ENCODE results near the gene TNS3. TPM values are rescaled to one million over a fixed set of nuclear protein-coding genes. Genes with fewer than 3 reads are reported as not detected.
"Not testable (repeated sequence)": the region's sequence is repeated elsewhere in the genome, so short reads cannot be mapped to it uniquely, and the experiment has no call there.

Gene TNS3
- total RNA-seq, 2 experiments from 2014 or later: not detected

GRCh38 chr7:47262160-47262559 is 319.8 kb downstream of the TNS3 start:
- H3K36me3 Mint-ChIP-seq (ENCODE audit: low read depth); H3K4me3 Mint-ChIP-seq; H3K27ac Mint-ChIP-seq; DNase-seq; POLR2A ChIA-PET; CTCF ChIA-PET; H3K4me1 Mint-ChIP-seq; H3K27me3 Mint-ChIP-seq; H3K9me3 Mint-ChIP-seq: not testable (repeated sequence)

- CTCF ChIA-PET: no interaction called here
- no peaks in the 10 kb centered on the region for H3K9me3 Mint-ChIP-seq
Observed at GRCh38 chr7:47260270-47260669, 321.6 kb downstream of the TNS3 start.

DNA sequence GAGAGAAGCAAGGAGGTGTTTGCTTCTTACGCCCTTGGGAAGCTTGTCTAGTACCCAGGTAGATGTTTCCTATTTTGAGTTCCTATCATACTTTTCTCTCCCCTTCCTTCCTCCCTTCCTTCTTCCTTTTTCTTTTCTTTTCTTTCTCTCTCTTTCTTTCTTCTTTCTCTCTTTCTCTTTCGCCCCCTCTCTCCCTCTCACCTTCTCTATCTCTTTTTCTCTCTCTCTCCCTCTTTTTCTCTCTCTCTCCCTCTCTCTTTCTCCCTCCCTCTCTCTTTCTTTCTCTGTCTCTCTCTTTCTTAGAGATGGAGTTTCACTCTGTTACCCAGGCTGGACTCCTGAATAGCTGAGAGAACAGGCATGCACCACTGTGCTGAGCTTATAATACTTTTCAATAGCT is 322.2 kb downstream of the TNS3 start:
- POLR2A ChIA-PET: no interaction called here
- Mint-ChIP-seq H3K27me3 (peaks cover 6% of the 10 kb centered on the region), H3K27ac (no peak overlapping the region), H3K4me3 (no peak overlapping the region), H3K36me3 (ENCODE audit: low read depth) (no peaks in the 10 kb centered on the region), H3K9me3 (no peaks in the 10 kb centered on the region), H3K4me1 (peaks cover under 1% of the 10 kb centered on the region)
- DNase-seq: no peak
- CTCF ChIA-PET: no interaction called here

More at GRCh38 chr7:47260270-47260669, 321.6 kb downstream of the TNS3 start:
- POLR2A ChIA-PET: no interaction called here
- H3K27me3 Mint-ChIP-seq: peaks cover 6% of the 10 kb centered on the region
- no peaks in the 10 kb centered on the region for H3K4me1 Mint-ChIP-seq
- no peak overlapping the region for H3K4me3 Mint-ChIP-seq
- H3K36me3 Mint-ChIP-seq (ENCODE audit: low read depth): no peaks in the 10 kb centered on the region
- no peak for DNase-seq
- H3K27ac Mint-ChIP-seq: no peak overlapping the region

DNA sequence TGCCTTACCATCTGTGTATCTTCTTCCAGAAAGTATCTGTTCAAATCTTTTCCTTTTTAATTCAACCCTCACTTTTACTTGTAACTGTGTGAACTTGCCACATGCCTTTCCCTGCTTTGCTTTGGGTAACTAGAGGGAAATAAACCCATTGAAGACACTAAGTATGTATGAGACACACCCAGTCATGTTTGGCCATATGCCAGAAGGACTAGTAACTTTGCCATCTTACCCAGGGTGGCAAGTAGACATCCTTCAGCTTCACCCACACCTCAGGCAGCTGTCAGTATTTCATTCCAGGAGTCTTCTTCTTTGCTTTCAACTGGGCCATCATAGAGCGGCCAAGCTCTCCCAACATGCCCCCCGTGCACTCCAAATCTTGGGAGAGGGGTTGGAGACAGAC is 323.1 kb downstream of the TNS3 start:
- Mint-ChIP-seq H3K9me3 (no peaks in the 10 kb centered on the region), H3K27me3 (peaks cover 8% of the 10 kb centered on the region), H3K4me3 (no peak overlapping the region), H3K27ac (no peak overlapping the region), H3K4me1 (peaks cover 3% of the 10 kb centered on the region), H3K36me3 (ENCODE audit: low read depth) (no peaks in the 10 kb centered on the region)
- ChIA-PET CTCF (interaction anchor here (0.5 kb wide), 1 partner anchor 972 kb away, joined by 5 read pairs; no protein-coding TSS in a partner anchor), POLR2A (no interaction called here)
- DNase-seq: no peak

GRCh38 chr7:47256016-47256415 is 325.9 kb downstream of the TNS3 start:
- no peak overlapping the region for H3K27ac Mint-ChIP-seq
- H3K4me3 Mint-ChIP-seq: no peak overlapping the region
- CTCF ChIA-PET: no interaction called here
- no peaks in the 10 kb centered on the region for H3K36me3 Mint-ChIP-seq (ENCODE audit: low read depth)
- H3K4me1 Mint-ChIP-seq: peaks cover 3% of the 10 kb centered on the region
- peaks cover 26% of the 10 kb centered on the region for H3K27me3 Mint-ChIP-seq
- H3K9me3 Mint-ChIP-seq: no peaks in the 10 kb centered on the region
- POLR2A ChIA-PET: no interaction called here
- DNase-seq: no peak

- H3K36me3 Mint-ChIP-seq (ENCODE audit: low read depth): no peaks in the 10 kb centered on the region
- POLR2A ChIA-PET: no interaction called here
- CTCF ChIA-PET: no interaction called here
- H3K9me3 Mint-ChIP-seq: no peaks in the 10 kb centered on the region
- H3K4me1 Mint-ChIP-seq: peaks cover 3% of the 10 kb centered on the region
- peaks cover 26% of the 10 kb centered on the region for H3K27me3 Mint-ChIP-seq
- DNase-seq: no peak
- H3K4me3 Mint-ChIP-seq: no peak overlapping the region
- H3K27ac Mint-ChIP-seq: no peak overlapping the region
Observed at GRCh38 chr7:47255441-47255840, 326.5 kb downstream of the TNS3 start.

- no peaks in the 10 kb centered on the region for H3K9me3 Mint-ChIP-seq
- peaks cover 23% of the 10 kb centered on the region for H3K27me3 Mint-ChIP-seq
- H3K36me3 Mint-ChIP-seq (ENCODE audit: low read depth): no peaks in the 10 kb centered on the region
- no peak overlapping the region for H3K4me3 Mint-ChIP-seq
- DNase-seq: no peak
- CTCF ChIA-PET: no interaction called here
- H3K4me1 Mint-ChIP-seq: peaks cover 3% of the 10 kb centered on the region
- no peak overlapping the region for H3K27ac Mint-ChIP-seq
- POLR2A ChIA-PET: no interaction called here
Observed at GRCh38 chr7:47255007-47255406, 326.9 kb downstream of the TNS3 start.

GRCh38 chr7:47254081-47254977 is 327.6 kb downstream of the TNS3 start:
- ChIA-PET POLR2A (interaction anchor here (0.7 kb wide), 1 partner anchor 285 kb away, joined by 3 read pairs; no protein-coding TSS in a partner anchor), CTCF (no interaction called here)
- Mint-ChIP-seq H3K27me3 (peaks cover 25% of the 10 kb centered on the region), H3K36me3 (ENCODE audit: low read depth) (no peaks in the 10 kb centered on the region), H3K4me1 (peaks cover 3% of the 10 kb centered on the region), H3K4me3 (no peak overlapping the region), H3K9me3 (no peaks in the 10 kb centered on the region), H3K27ac (no peak overlapping the region)
- peak; percentile 47 for DNase-seq

DNA sequence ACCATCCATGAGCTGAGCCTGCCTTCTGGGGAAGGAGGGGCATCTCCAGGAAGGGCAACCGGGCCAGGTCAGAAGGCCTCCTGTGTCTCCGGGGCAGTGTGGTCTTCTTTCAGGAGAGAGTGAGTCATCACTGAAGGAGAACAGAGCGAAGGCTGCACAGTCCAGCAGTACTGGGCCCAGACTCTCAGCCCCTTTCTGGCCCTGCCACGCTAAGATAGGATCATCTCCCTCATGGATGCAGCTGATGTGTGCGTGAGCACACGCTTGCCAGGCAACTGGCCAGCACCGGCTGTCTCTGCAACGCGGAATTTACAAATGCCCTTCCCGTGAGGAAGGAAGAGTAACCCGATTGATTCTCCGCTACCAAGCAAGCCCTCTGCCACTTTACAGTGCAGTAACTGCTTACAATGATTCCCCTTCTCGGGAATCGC is 328.2 kb downstream of the TNS3 start:
- H3K36me3 Mint-ChIP-seq (ENCODE audit: low read depth): no peaks in the 10 kb centered on the region
- peaks cover 25% of the 10 kb centered on the region for H3K27me3 Mint-ChIP-seq
- DNase-seq: no peak
- H3K9me3 Mint-ChIP-seq: no peaks in the 10 kb centered on the region
- H3K4me3 Mint-ChIP-seq: no peak overlapping the region
- CTCF ChIA-PET: no interaction called here
- POLR2A ChIA-PET: no interaction called here
- no peak overlapping the region for H3K27ac Mint-ChIP-seq
- peaks cover 3% of the 10 kb centered on the region for H3K4me1 Mint-ChIP-seq

GRCh38 chr7:47252675-47253074 is 329.2 kb downstream of the TNS3 start:
- Mint-ChIP-seq H3K4me3 (no peak overlapping the region), H3K27ac (no peak overlapping the region), H3K27me3 (peaks cover 25% of the 10 kb centered on the region), H3K9me3 (no peaks in the 10 kb centered on the region), H3K4me1 (peaks cover 3% of the 10 kb centered on the region), H3K36me3 (ENCODE audit: low read depth) (no peaks in the 10 kb centered on the region)
- DNase-seq: no peak
- ChIA-PET POLR2A (no interaction called here), CTCF (no interaction called here)

DNA sequence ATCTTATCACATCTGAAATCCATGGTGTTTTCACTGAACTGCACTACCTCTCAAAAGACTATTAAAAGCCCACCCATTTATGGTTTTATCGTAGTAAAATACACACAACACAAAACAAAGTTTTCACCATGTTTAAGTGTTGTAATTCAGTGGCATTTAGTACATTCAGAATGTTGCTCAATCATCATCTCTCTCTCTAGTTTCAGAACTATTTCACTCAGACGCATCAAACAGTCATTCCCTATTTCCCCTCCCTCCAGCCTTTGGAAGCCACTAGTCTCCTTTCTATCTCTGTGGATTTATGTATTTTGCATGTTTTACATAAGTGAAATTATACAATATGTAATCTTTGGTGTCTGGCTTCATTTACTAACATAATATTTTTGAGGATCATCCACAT is 332.6 kb downstream of the TNS3 start:
- CTCF ChIA-PET: no interaction called here
- Mint-ChIP-seq H3K4me1 (no peaks in the 10 kb centered on the region), H3K36me3 (ENCODE audit: low read depth) (no peaks in the 10 kb centered on the region), H3K9me3 (no peaks in the 10 kb centered on the region), H3K4me3 (no peak overlapping the region), H3K27me3 (peaks cover 22% of the 10 kb centered on the region), H3K27ac (no peak overlapping the region)
- DNase-seq: no peak
- POLR2A ChIA-PET: no interaction called here

DNA sequence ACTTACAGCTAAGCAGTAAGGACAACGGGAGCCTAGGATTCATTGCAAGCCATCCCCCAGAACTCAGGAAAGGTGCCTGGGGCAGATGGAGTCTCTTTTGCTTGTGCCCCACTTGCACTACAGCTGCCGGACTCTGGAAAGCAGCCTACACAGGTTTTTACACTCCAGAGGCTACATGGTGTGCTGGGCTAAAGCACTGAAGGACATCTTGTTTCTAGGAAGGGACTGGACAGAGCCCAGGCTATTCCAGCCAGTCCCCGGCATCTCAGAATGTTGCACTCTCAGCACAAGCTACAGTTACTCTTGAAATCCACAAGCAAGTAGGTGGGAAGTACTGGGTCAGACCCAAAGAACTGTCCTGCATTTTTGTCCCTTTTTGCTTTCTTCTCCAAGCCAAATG is 333.1 kb downstream of the TNS3 start:
- no peak overlapping the region for H3K4me3 Mint-ChIP-seq
- no peaks in the 10 kb centered on the region for H3K36me3 Mint-ChIP-seq (ENCODE audit: low read depth)
- ChIA-PET CTCF (no interaction called here), POLR2A (no interaction called here)
- no peaks in the 10 kb centered on the region for H3K4me1 Mint-ChIP-seq
- H3K27me3 Mint-ChIP-seq: peaks cover 20% of the 10 kb centered on the region
- DNase-seq: no peak
- H3K27ac Mint-ChIP-seq: no peak overlapping the region
- H3K9me3 Mint-ChIP-seq: no peaks in the 10 kb centered on the region

DNA sequence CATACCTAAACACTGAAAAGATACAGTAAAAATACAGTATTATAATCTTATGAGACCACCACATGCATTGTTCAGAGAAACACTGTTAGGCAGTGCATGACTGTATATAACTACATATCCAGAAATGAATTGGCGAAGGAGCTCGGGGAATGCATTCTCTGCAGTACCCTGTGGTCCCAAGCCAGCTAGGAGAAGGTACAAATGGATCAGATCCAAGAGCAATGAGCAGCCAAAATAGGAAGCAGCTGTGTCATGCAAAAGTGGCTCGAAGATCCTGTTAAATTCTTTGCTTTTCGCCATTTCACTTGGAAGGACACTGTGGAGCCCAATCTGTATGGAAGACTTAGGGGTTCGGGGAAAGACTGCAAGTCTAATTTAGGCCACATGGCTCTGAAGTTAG is 334.8 kb downstream of the TNS3 start:
- DNase-seq: no peak
- Mint-ChIP-seq H3K27ac (no peak overlapping the region), H3K9me3 (no peaks in the 10 kb centered on the region), H3K4me1 (no peaks in the 10 kb centered on the region), H3K4me3 (no peak overlapping the region), H3K36me3 (ENCODE audit: low read depth) (no peaks in the 10 kb centered on the region), H3K27me3 (peaks cover 9% of the 10 kb centered on the region)
- ChIA-PET POLR2A (no interaction called here), CTCF (no interaction called here)

- DNase-seq: no peak
- CTCF ChIA-PET: no interaction called here
- POLR2A ChIA-PET: interaction anchor here (0.5 kb wide), 1 partner anchor 1540 kb away, joined by 3 read pairs; no protein-coding TSS in a partner anchor
- no peak overlapping the region for H3K27ac Mint-ChIP-seq
- H3K27me3 Mint-ChIP-seq: peaks cover under 1% of the 10 kb centered on the region
- H3K4me3 Mint-ChIP-seq: no peak overlapping the region
- H3K4me1 Mint-ChIP-seq: no peaks in the 10 kb centered on the region
- no peaks in the 10 kb centered on the region for H3K36me3 Mint-ChIP-seq (ENCODE audit: low read depth)
- H3K9me3 Mint-ChIP-seq: no peaks in the 10 kb centered on the region
Observed at GRCh38 chr7:47244692-47245091, 337.2 kb downstream of the TNS3 start.

Measured in activated CD4-positive, alpha-beta T cell treated with anti-CD3 and anti-CD28 coated beads, Interleukin-2, amount 10 ng/mL, durations not matched to agents 7 days and 5 days (primary cell).